Measurements from ENCODE around the gene LUC7L3.

The LUC7L3 gene

GRCh38 chr17:50689956-50690886 lies 29.2 kb upstream of the LUC7L3 start:
- no peaks in the 10 kb centered on the region for H3K9me3 ChIP-seq (ENCODE audit: control insufficient read depth, insufficient read depth, low read depth, low read length)
- no peak overlapping the region for H3K4me3 ChIP-seq (ENCODE audit: low read depth, low read length)
- POLR2A ChIA-PET: interaction anchor here (0.6 to 2.6 kb wide), 2 partner anchors 15 to 176 kb away, joined by 3 to 5 read pairs; partner anchors contain the start of gene TOB1
- peaks cover 16 to 32% of the 10 kb centered on the region in 2 experiments for H3K36me3 ChIP-seq (ENCODE audit: control insufficient read depth in 2 of 2, insufficient read depth in 1 of 2, low read length in 2 of 2)
- H3K27ac ChIP-seq (ENCODE audit: extremely low read depth, low read depth, low read length): no peak overlapping the region
- CTCF ChIA-PET: interaction anchor here (0.8 to 1.9 kb wide), 4 partner anchors 14 to 139 kb away, joined by 3 to 6 read pairs (median 4); no protein-coding TSS in a partner anchor
- peaks cover 10% of the 10 kb centered on the region; the same call in 1 of the 2 replicates for H3K4me1 ChIP-seq (ENCODE audit: control insufficient read depth, insufficient read depth, low read length)
- TF ChIP-seq ZNF140 (tag by site-specific recombination; IDR thresholded peaks at IDR 0.05) (no peak), ZBTB44 (tag by site-specific recombination; IDR thresholded peaks at IDR 0.05) (peak; percentile 92), ZNF639 (tag by site-specific recombination; IDR thresholded peaks at IDR 0.05) (no peak), ZNF776 (tag by site-specific recombination; IDR thresholded peaks at IDR 0.05; ENCODE audit: borderline replicate concordance) (no peak), ZNF362 (tag by site-specific recombination; IDR thresholded peaks at IDR 0.05) (no peak), BCL11B (tag by site-specific recombination; IDR thresholded peaks at IDR 0.05; ENCODE audit: low read depth) (no peak), ZBTB20 (tag by site-specific recombination; IDR thresholded peaks at IDR 0.05) (no peak), PBX3 (CRISPR knock-in tag; IDR thresholded peaks at IDR 0.05) (no peak), ZBTB26 (tag by site-specific recombination; optimal IDR thresholded peaks at IDR 0.05) (no peak), ZNF211 (tag by site-specific recombination; IDR thresholded peaks at IDR 0.05; ENCODE audit: low read depth) (no peak), ZNF324 (tag by site-specific recombination; IDR thresholded peaks at IDR 0.05) (no peak), ZNF747 (tag by site-specific recombination; IDR thresholded peaks at IDR 0.05) (no peak), SP7 (tag by site-specific recombination; IDR thresholded peaks at IDR 0.05) (peak; percentile 41; the same call in 1 of the 2 replicates), ZNF311 (tag by site-specific recombination; IDR thresholded peaks at IDR 0.05; ENCODE audit: borderline replicate concordance) (no peak), ZNF585B (tag by site-specific recombination; IDR thresholded peaks at IDR 0.05) (no peak), ZNF623 (tag by site-specific recombination; IDR thresholded peaks at IDR 0.05) (no peak), KLF16 (tag by site-specific recombination; IDR thresholded peaks at IDR 0.05) (no peak), ZNF658 (tag by site-specific recombination; IDR thresholded peaks at IDR 0.05) (no peak), BCL6B (tag by site-specific recombination; IDR thresholded peaks at IDR 0.05) (no peak), HOXD13 (CRISPR knock-in tag; IDR thresholded peaks at IDR 0.05; ENCODE audit: borderline replicate concordance) (no peak), ZNF501 (tag by site-specific recombination; IDR thresholded peaks at IDR 0.05) (no peak), ZFHX2 (tag by site-specific recombination; conservative IDR thresholded peaks at IDR 0.05) (peak; percentile 89), ZNF2 (tag by site-specific recombination; IDR thresholded peaks at IDR 0.05) (no peak), ZNF184 (tag by site-specific recombination; IDR thresholded peaks at IDR 0.05) (no peak), ZIC2 (tag by site-specific recombination; IDR thresholded peaks at IDR 0.05) (no peak), SCRT1 (tag by site-specific recombination; IDR thresholded peaks at IDR 0.05; ENCODE audit: borderline replicate concordance) (no peak), ZSCAN4 (tag by site-specific recombination; IDR thresholded peaks at IDR 0.05) (no peak), ZNF239 (tag by site-specific recombination; IDR thresholded peaks at IDR 0.05) (no peak), ZNF146 (tag by site-specific recombination; IDR thresholded peaks at IDR 0.05) (no peak)
